WERI-Rb-1 (cell line): ENCODE data around the gene CTCFL.

Experiments used
- DNase-seq: peaks from one replicate; pipeline ENCODE4 v3.0.0-alpha.2; 2020
- H3K27ac ChIP-seq: fragments of 250-450 bp; sonication (Bioruptor Pico); 2 replicates; pipeline ENCODE4 v1.5.1; 2020; ENCODE audit warnings: mild to moderate bottlenecking, moderate library complexity
- H3K27me3 ChIP-seq: fragments of 250-450 bp; sonication (Bioruptor Pico); 2 replicates; pipeline ENCODE4 v1.5.1; 2021; ENCODE audit warnings: mild to moderate bottlenecking, low read depth, moderate library complexity; ENCODE audit not compliant: insufficient read depth, severe bottlenecking
- H3K36me3 ChIP-seq: fragments of 250-450 bp; sonication (Bioruptor Pico); 2 replicates; pipeline ENCODE4 v1.5.1; 2020; ENCODE audit warnings: mild to moderate bottlenecking, moderate library complexity
- H3K4me3 ChIP-seq: 2 replicates; pipeline ENCODE4 v1.5.1; 2011; ENCODE audit warnings: low read depth, mild to moderate bottlenecking, control low read depth, low read length
- H3K9me3 ChIP-seq: fragments of 250-450 bp; sonication (Bioruptor Pico); 2 replicates; pipeline ENCODE4 v1.5.1; 2021; ENCODE audit warnings: mild to moderate bottlenecking, moderate library complexity; ENCODE audit not compliant: severe bottlenecking
- TF ChIP-seq, protein P1 (sequence below): IDR thresholded peaks from 2 replicates; pipeline ENCODE4 v1.5.1; 2011; ENCODE audit warnings: low read depth, mild to moderate bottlenecking, control low read depth, inconsistent platforms, low read length

CTCFL gene

DNA sequence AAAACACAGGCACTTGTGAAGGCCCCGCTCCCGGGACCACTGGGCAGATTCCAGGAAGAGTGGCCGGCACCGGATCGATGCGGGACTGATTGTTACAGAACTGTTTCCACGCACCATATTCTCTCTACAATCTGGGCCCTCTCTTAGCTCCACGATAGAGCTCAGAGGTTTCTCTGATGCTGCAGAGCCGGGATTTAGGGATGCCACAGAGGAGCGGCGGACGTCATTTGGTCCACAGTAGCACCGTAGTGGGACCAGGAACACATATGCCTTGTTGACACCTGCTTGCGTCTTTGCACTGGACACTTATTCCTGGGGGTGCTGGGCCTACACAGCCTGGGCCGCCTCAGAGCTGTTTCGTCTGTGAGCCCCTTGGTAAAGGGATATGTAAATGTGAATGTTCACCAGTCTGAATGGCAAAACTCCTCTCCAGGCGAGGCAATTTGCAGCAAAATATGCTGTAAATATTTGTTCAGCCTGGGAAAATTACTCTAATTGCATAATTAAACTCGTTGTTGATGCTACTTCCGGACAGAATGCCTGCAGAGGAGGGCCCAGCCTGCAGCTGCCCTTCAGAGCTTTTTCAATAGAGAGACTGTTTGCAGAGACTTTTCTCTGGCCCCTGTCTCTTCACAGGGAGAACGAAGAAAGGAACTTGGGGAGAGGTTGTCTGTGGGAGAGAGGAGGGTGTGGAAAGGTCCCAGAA, 45.4 kb upstream of the CTCFL start:
- TF ChIP-seq, protein P1, sequence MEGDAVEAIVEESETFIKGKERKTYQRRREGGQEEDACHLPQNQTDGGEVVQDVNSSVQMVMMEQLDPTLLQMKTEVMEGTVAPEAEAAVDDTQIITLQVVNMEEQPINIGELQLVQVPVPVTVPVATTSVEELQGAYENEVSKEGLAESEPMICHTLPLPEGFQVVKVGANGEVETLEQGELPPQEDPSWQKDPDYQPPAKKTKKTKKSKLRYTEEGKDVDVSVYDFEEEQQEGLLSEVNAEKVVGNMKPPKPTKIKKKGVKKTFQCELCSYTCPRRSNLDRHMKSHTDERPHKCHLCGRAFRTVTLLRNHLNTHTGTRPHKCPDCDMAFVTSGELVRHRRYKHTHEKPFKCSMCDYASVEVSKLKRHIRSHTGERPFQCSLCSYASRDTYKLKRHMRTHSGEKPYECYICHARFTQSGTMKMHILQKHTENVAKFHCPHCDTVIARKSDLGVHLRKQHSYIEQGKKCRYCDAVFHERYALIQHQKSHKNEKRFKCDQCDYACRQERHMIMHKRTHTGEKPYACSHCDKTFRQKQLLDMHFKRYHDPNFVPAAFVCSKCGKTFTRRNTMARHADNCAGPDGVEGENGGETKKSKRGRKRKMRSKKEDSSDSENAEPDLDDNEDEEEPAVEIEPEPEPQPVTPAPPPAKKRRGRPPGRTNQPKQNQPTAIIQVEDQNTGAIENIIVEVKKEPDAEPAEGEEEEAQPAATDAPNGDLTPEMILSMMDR = no peak
- Histone ChIP-seq H3K27me3 (no peaks in the 10 kb centered on the region), H3K9me3 (no peaks in the 10 kb centered on the region), H3K4me3 (no peak overlapping the region), H3K36me3 (no peaks in the 10 kb centered on the region), H3K27ac (no peak overlapping the region)
- DNase-seq = no peak

DNA sequence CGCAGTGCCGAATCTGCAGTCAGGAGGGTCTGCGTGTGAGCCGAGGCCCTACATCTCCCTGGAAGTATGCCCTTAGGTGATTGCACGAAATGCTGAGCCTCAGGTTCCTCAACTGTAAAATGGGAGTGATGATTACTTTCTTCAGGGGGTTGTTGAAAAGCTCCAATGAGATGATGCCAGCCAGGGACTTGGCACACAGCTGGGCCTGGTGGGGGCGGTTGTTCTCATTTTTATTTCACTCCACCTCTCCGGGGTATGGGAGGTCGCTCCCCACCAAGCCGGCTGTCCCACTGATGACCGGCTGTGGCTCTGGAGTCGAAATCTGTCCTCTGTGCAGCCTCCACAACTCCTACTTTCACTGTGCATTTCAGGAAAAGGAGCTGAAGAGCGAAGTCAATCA, 44.0 kb upstream of the CTCFL start:
- Histone ChIP-seq H3K27me3 (no peaks in the 10 kb centered on the region), H3K27ac (no peak overlapping the region), H3K4me3 (no peak overlapping the region), H3K36me3 (no peaks in the 10 kb centered on the region), H3K9me3 (no peaks in the 10 kb centered on the region)
- TF ChIP-seq, protein P1 = no peak
- no peak for DNase-seq

DNA sequence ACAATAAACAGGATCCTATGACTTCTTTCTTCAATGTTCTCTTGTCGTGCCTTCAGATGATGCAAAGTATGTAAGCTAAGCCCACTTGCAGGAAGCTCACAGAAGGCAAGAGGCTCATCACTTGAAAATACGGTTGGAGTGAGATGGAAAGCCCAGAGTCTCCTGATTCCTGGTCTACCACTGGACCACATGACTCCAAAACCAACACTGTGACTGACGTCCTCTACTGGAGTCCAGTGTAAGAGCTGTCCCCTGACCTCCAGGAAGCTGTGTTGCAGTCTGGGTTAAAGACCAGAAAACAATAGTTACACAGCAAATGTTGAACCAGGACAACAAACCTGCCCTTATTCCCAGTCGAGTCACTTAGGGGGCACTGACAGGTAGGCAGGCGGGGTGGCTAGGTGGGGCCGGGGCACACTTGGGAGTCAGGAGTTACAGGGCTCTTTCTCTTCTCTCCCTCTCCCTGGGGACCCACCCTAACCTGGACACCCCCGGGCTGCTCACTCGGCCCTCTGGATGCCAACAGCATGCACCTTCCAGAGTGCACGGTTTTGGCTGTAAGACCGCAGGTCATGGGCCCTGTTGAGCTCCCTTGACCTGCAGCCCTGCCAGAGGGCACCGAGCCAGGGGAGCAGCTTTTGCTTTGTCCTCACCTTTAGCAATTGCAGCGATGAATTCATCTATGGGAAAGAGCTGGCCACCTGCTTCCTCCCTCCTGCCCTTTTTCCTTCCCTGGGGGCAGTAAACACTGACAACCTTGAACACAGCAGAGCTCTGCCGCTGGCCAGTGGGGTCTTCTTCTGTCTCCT, 43.4 kb upstream of the CTCFL start:
- DNase-seq = no peak
- no peak overlapping the region for H3K27ac ChIP-seq
- no peaks in the 10 kb centered on the region for H3K9me3 ChIP-seq
- H3K36me3 ChIP-seq = no peaks in the 10 kb centered on the region
- H3K4me3 ChIP-seq = no peak overlapping the region
- no peaks in the 10 kb centered on the region for H3K27me3 ChIP-seq
- TF ChIP-seq, protein P1 = no peak

DNA sequence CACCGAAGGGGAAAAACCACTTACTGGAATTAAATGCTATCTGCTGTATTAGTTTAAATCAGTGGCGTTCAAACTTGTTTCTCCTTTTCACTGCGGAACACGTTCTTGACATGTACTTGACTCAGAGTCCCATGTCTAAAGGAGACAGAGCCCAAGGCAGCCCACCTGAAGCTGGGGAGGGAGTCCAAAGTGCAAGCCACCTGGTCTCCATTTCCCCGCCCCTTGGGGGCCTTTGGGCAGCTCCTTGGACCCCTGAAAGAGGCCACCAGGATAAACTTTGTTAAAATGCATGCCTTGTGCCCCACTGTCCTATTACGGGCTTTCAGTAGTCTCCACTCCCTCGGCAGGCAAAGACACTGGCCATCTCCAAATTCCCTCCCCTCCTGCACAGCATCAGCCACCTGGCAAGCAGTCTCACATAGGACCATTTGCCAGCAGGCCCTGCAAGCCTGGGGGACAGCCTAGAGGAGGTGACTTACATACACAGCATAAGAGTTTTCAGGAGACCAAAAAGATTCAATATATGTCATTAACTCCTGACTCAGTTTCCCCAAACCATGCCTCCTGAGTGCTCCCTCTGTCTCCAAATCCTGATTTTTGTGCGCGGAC, 42.6 kb upstream of the CTCFL start:
- TF ChIP-seq, protein P1 = no peak
- no peaks in the 10 kb centered on the region for H3K36me3 ChIP-seq
- H3K27me3 ChIP-seq = no peaks in the 10 kb centered on the region
- no peak for DNase-seq
- no peak overlapping the region for H3K4me3 ChIP-seq
- no peaks in the 10 kb centered on the region for H3K9me3 ChIP-seq
- H3K27ac ChIP-seq = no peak overlapping the region

DNA sequence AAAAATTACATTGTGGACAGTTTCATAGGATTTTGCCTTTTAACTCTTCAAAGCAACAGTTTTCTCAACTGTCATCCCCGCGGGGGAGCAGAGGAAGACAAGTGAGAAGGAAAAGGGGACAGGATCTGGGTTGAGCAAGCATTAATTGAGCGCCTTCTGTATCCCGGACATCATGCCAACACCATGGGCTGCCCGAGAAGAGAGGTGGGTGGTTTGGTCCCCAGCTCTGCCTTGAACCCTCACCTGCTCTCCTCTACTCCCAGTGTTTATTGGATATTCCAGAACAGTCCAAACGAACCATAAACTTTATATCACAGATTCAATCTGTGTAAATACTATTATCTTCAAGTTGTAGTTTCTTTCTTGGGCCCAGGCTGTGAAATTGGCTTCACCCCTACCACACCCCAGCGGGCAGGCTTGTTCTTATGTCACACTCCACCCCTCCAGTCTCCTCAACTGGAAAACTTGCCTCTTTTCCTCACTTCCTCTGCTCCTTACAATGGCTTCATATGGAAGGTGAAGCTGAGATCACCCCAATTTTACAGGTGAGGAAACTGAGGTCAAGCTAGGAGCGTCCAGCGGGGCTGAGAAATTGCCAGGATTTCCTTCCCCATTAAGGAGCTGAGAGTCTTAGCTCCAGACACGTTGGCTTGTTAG, 42.0 kb upstream of the CTCFL start:
- Histone ChIP-seq H3K9me3 (no peaks in the 10 kb centered on the region), H3K4me3 (no peak overlapping the region), H3K27me3 (no peaks in the 10 kb centered on the region), H3K27ac (no peak overlapping the region), H3K36me3 (no peaks in the 10 kb centered on the region)
- no peak for DNase-seq
- TF ChIP-seq, protein P1 = no peak
